IMR-90 (cell line): ENCODE data around the gene CERS5. TPM values are rescaled to one million over a fixed set of nuclear protein-coding genes. Genes with fewer than 3 reads are reported as not detected.

ENCODE experiments used
- ATAC-seq: fragments of 200-7000 bp; cut with Tn5 transposase; 2 replicates; pipeline ENCODE4 v1.9.1; 2020; ENCODE audit warnings: low read depth, mild to moderate bottlenecking, moderate library complexity
- BruUV-seq: library from RNA; stranded (reverse); fragments of 400-500 nt; replicated peaks from 2 replicates; lab custom pipeline; 2021; lab: Mats Ljungman, UMichigan
- CTCF ChIA-PET: fragments of 300-600 bp; formaldehyde crosslinking; extraction: SDS; loops from one replicate; lab custom pipeline; 2021; ENCODE audit warnings: antibody characterized with exemption; lab: Yijun Ruan, JAX
- POLR2A ChIA-PET: fragments of 300-600 bp; sonication (Branson Sonifier 250); formaldehyde crosslinking; loops from one replicate; lab custom pipeline; 2022; ENCODE audit warnings: antibody characterized with exemption; ENCODE audit not compliant: unreplicated experiment; lab: Charles Lee
- DNase-seq: peaks from one replicate; pipeline ENCODE4 v3.0.0; 2013
- H2AFZ ChIP-seq: replicated peaks from 2 replicates; pipeline ENCODE3; 2013; ENCODE audit warnings: low read length, mild to moderate bottlenecking; ENCODE audit not compliant: poor library complexity
- H2AK5ac ChIP-seq: 2 replicates; pipeline ENCODE4 v1.6.1; 2013; ENCODE audit warnings: low read depth, low read length, inconsistent platforms
- H2AK9ac ChIP-seq: replicated peaks from 2 replicates; pipeline ENCODE3; 2013; ENCODE audit warnings: mild to moderate bottlenecking, low read depth, low read length, moderate library complexity; ENCODE audit not compliant: poor library complexity
- H2BK120ac ChIP-seq: 2 replicates; pipeline ENCODE4 v1.6.1; 2013; ENCODE audit warnings: low read depth, low read length, inconsistent platforms
- H2BK15ac ChIP-seq: 3 replicates; pipeline ENCODE4 v1.6.1; 2013; ENCODE audit warnings: low read depth, low read length, inconsistent platforms
- H2BK20ac ChIP-seq: 2 replicates; pipeline ENCODE4 v1.6.1; 2013; ENCODE audit warnings: low read depth, mild to moderate bottlenecking, inconsistent platforms, low read length, moderate library complexity
- H2BK5ac ChIP-seq: 2 replicates; pipeline ENCODE4 v1.6.1; 2013; ENCODE audit warnings: mild to moderate bottlenecking, low read depth, low read length, inconsistent platforms; ENCODE audit not compliant: poor library complexity, severe bottlenecking
- H3K14ac ChIP-seq: replicated peaks from 2 replicates; pipeline ENCODE4 v1.6.1; 2013; ENCODE audit warnings: low read depth, low read length, inconsistent platforms
- H3K18ac ChIP-seq: 2 replicates; pipeline ENCODE4 v1.6.1; 2013; ENCODE audit warnings: low read depth, low read length, control low read depth
- H3K23ac ChIP-seq: 2 replicates; pipeline ENCODE4 v1.6.1; 2013; ENCODE audit warnings: low read depth, low read length, inconsistent platforms
- H3K27ac ChIP-seq: 2 replicates; pipeline ENCODE4 v1.5.1; 2013; ENCODE audit warnings: mild to moderate bottlenecking, control low read depth, low read length; ENCODE audit not compliant: insufficient read depth
- H3K27me3 ChIP-seq: 2 replicates; pipeline ENCODE4 v1.6.1; 2013; ENCODE audit warnings: low read length; ENCODE audit not compliant: control insufficient read depth, insufficient read depth
- H3K36me3 ChIP-seq: 2 replicates; pipeline ENCODE4 v1.6.1; 2013; ENCODE audit warnings: low read length, mixed read lengths; ENCODE audit not compliant: control insufficient read depth, insufficient read depth
- H3K4ac ChIP-seq: 2 replicates; pipeline ENCODE4 v1.6.1; 2013; ENCODE audit warnings: low read depth, low read length, inconsistent platforms
- H3K4me1 ChIP-seq: 2 replicates; pipeline ENCODE4 v1.6.1; 2013; ENCODE audit warnings: low read length, mixed read lengths; ENCODE audit not compliant: control insufficient read depth, insufficient read depth
- H3K4me2 ChIP-seq: 2 replicates; pipeline ENCODE4 v1.6.1; 2013; ENCODE audit warnings: low read depth, mild to moderate bottlenecking, control low read depth, low read length, moderate library complexity
- H3K4me3 ChIP-seq: 2 replicates; pipeline ENCODE4 v1.5.1; 2013; ENCODE audit warnings: low read depth, mild to moderate bottlenecking, control low read depth, low read length, moderate library complexity; ENCODE audit not compliant: insufficient read depth
- H3K56ac ChIP-seq: 2 replicates; pipeline ENCODE4 v1.6.1; 2013; ENCODE audit warnings: low read length, inconsistent platforms; ENCODE audit not compliant: insufficient read depth; ENCODE audit errors: extremely low read depth
- H3K79me1 ChIP-seq, 2 experiments: 2 replicates each; pipeline ENCODE4 v1.6.1; 2013; ENCODE audit warnings: low read length in 2 of 2, inconsistent platforms in 1 of 2, low read depth in 1 of 2
- H3K9ac ChIP-seq: 2 replicates; pipeline ENCODE4 v1.6.1; 2013; ENCODE audit warnings: low read depth, low read length, control low read depth
- H3K9me1 ChIP-seq: 2 replicates; pipeline ENCODE4 v1.6.1; 2013; ENCODE audit warnings: low read length, inconsistent platforms; ENCODE audit not compliant: insufficient read depth
- H3K9me3 ChIP-seq: 2 replicates; pipeline ENCODE4 v1.6.1; 2013; ENCODE audit warnings: low read length; ENCODE audit not compliant: control insufficient read depth, insufficient read depth
- H4K20me1 ChIP-seq: 2 replicates; pipeline ENCODE4 v1.6.1; 2013; ENCODE audit warnings: low read length, inconsistent platforms; ENCODE audit not compliant: insufficient read depth
- H4K5ac ChIP-seq: 2 replicates; pipeline ENCODE4 v1.6.1; 2013; ENCODE audit warnings: mild to moderate bottlenecking, low read depth, low read length, control low read depth
- H4K8ac ChIP-seq, 2 experiments: 2 replicates each; pipeline ENCODE4 v1.6.1; 2013; ENCODE audit warnings: low read depth in 2 of 2, low read length in 2 of 2, control low read depth in 1 of 2, inconsistent platforms in 1 of 2
- H4K91ac ChIP-seq: 2 replicates; pipeline ENCODE4 v1.6.1; 2013; ENCODE audit warnings: low read depth, low read length, inconsistent platforms; ENCODE audit not compliant: insufficient read depth
- BHLHE40 ChIP-seq: fragments of 150-350 bp; IDR thresholded peaks from 2 replicates; pipeline ENCODE4 v1.6.1; 2016; ENCODE audit warnings: mild to moderate bottlenecking, low read depth, low read length
- CEBPB ChIP-seq: IDR thresholded peaks from 2 replicates; pipeline ENCODE4 v1.6.1; 2012; ENCODE audit warnings: low read depth, low read length, improper control_type of control experiment
- CHD1 ChIP-seq: IDR thresholded peaks from 2 replicates; pipeline ENCODE4 v1.6.1; 2012; ENCODE audit warnings: low read depth, low read length, improper control_type of control experiment
- FOS ChIP-seq: fragments of 150-350 bp; IDR thresholded peaks from 2 replicates; pipeline ENCODE4 v1.6.1; 2016; ENCODE audit warnings: low read depth, low read length
- MAFK ChIP-seq: IDR thresholded peaks from 2 replicates; pipeline ENCODE4 v1.6.1; 2012; ENCODE audit warnings: low read depth, low read length, improper control_type of control experiment
- MAZ ChIP-seq: IDR thresholded peaks from 2 replicates; pipeline ENCODE4 v1.6.1; 2012; ENCODE audit warnings: low read depth, mild to moderate bottlenecking, low read length, improper control_type of control experiment, moderate library complexity, borderline replicate concordance
- MXI1 ChIP-seq: IDR thresholded peaks from 2 replicates; pipeline ENCODE4 v1.6.1; 2012; ENCODE audit warnings: low read depth, mild to moderate bottlenecking, low read length, moderate library complexity, borderline replicate concordance
- NFE2L2 ChIP-seq: fragments of 150-350 bp; IDR thresholded peaks from 2 replicates; pipeline ENCODE4 v1.6.1; 2016; ENCODE audit warnings: low read depth, mild to moderate bottlenecking, low read length
- POLR2A ChIP-seq: IDR thresholded peaks from 2 replicates; pipeline ENCODE4 v1.6.1; 2012; ENCODE audit warnings: mild to moderate bottlenecking, low read depth, low read length
- RAD21 ChIP-seq: IDR thresholded peaks from 2 replicates; pipeline ENCODE4 v1.6.1; 2012; ENCODE audit warnings: low read length, improper control_type of control experiment
- RCOR1 ChIP-seq: IDR thresholded peaks from 2 replicates; pipeline ENCODE4 v1.6.1; 2012; ENCODE audit warnings: mild to moderate bottlenecking, low read length, improper control_type of control experiment; ENCODE audit not compliant: insufficient replicate concordance
- RFX5 ChIP-seq: IDR thresholded peaks from 2 replicates; pipeline ENCODE4 v1.8.0; 2012; ENCODE audit warnings: low read depth, mild to moderate bottlenecking, low read length, moderate library complexity
- SMC3 ChIP-seq: fragments of 150-350 bp; IDR thresholded peaks from 2 replicates; pipeline ENCODE4 v1.6.1; 2016; ENCODE audit warnings: low read depth, mild to moderate bottlenecking, antibody characterized with exemption, low read length, moderate library complexity
- dilution Hi-C: fragments of 300-500 bp; cut with HindIII; formaldehyde crosslinking; loops from one replicate; pipeline ENCODE4 v1.14.3; 2018; ENCODE audit warnings: low sequenced_read_pairs; ENCODE audit not compliant: unreplicated experiment
- in situ Hi-C: fragments of 300-500 bp; cut with MboI; formaldehyde crosslinking; loops from 3 replicates; pipeline ENCODE4 v1.14.3; 2019; ENCODE audit warnings: low sequenced_read_pairs, inconsistent platforms, mixed read lengths
- intact Hi-C: fragments of 100-400 bp; cut with micrococcal nuclease; formaldehyde crosslinking; loops from 2 replicates; pipeline ENCODE4 v1.10.0; 2022
- polyA plus RNA-seq, 3 experiments: library from polyadenylated mRNA; depleted of rRNA; stranded (reverse); fragments of >200 nt; gene quantifications; 2 replicates each; pipeline ENCODE4 v1.2.3, GENCODE V29; 2012; ENCODE audit warnings: low replicate concordance in 1 of 3
- total RNA-seq: library from RNA; depleted of rRNA; stranded (reverse); fragments of >200 nt; gene quantifications from 2 replicates; pipeline ENCODE4 v1.2.3, GENCODE V29; 2012
- TF ChIP-seq, protein P1 (sequence below): fragments of 150-350 bp; IDR thresholded peaks from 2 replicates; pipeline ENCODE4 v1.6.1; 2016; ENCODE audit warnings: low read depth, mild to moderate bottlenecking, low read length, moderate library complexity, borderline replicate concordance
- TF ChIP-seq, protein P2 (sequence below): fragments of 150-350 bp; IDR thresholded peaks from 2 replicates; pipeline ENCODE4 v1.6.1; 2017; ENCODE audit warnings: mild to moderate bottlenecking, antibody characterized with exemption, low read length, low read depth
- TF ChIP-seq, protein P3 (sequence below): conservative IDR thresholded peaks from 2 replicates; pipeline ENCODE4 v1.5.1; 2012; ENCODE audit warnings: mild to moderate bottlenecking, low read depth, low read length, improper control_type of control experiment

CERS5 gene
- total and polyA plus RNA-seq, 2 of the 4 experiments (the other 2 are of a cell fraction) = 40.3 to 60.3 TPM

DNA sequence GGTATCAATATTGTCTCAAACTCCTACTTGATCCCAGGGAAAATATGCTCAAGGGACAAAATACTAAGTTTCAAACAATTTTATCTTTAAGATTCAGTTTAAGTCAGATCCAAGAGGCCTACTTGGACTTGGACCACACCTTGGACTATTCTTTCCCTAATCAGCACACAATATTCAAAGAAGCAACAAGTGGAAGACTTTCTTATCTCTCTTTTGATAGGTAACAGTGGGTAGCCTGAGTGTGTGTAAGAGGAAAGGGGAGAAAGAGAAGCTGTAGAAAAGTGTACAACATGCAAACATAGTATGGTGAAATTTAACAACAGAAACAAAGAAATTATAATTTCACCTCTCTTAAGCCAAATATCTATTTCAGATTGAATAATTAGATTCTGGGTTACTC is 6.5 kb downstream of the CERS5 start:
- Histone ChIP-seq H3K4me1 (peaks cover 12% of the 10 kb centered on the region), H3K56ac (no peak overlapping the region), H4K91ac (no peak overlapping the region), H3K4ac (no peak overlapping the region), H3K4me3 (no peak overlapping the region), H4K20me1 (peaks cover 32% of the 10 kb centered on the region), H3K27me3 (no peaks in the 10 kb centered on the region), H2AFZ (no peak overlapping the region), H4K5ac (no peak overlapping the region), H3K14ac (no peak overlapping the region), H3K79me1 (peaks cover 3 to 64% of the 10 kb centered on the region in 2 experiments; a peak in 3 of 4 replicates), H3K9ac (no peak overlapping the region), H2BK20ac (no peak overlapping the region), H3K4me2 (no peak overlapping the region), H2AK5ac (no peak overlapping the region), H2BK120ac (no peak overlapping the region), H3K9me1 (peaks cover 16% of the 10 kb centered on the region), H3K36me3 (no peaks in the 10 kb centered on the region), H2AK9ac (no peak overlapping the region), H2BK5ac (no peak overlapping the region), H4K8ac (no peak overlapping the region), H3K23ac (no peak overlapping the region), H3K27ac (no peak overlapping the region), H2BK15ac (no peak overlapping the region), H3K18ac (no peak overlapping the region), H3K9me3 (no peaks in the 10 kb centered on the region)
- ChIA-PET POLR2A (no interaction called here), CTCF (no interaction called here)
- BruUV-seq = no TSS peak
- ATAC-seq = no peak
- no peak for DNase-seq
- in situ Hi-C loops = no loop called here
- TF ChIP-seq RCOR1 = no peak
- no peak for TF ChIP-seq MAZ
- TF ChIP-seq CHD1 = no peak
- TF ChIP-seq MXI1 = no peak
- no peak for TF ChIP-seq MAFK
- TF ChIP-seq, protein P1, sequence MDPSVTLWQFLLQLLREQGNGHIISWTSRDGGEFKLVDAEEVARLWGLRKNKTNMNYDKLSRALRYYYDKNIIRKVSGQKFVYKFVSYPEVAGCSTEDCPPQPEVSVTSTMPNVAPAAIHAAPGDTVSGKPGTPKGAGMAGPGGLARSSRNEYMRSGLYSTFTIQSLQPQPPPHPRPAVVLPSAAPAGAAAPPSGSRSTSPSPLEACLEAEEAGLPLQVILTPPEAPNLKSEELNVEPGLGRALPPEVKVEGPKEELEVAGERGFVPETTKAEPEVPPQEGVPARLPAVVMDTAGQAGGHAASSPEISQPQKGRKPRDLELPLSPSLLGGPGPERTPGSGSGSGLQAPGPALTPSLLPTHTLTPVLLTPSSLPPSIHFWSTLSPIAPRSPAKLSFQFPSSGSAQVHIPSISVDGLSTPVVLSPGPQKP = no peak
- no peak for TF ChIP-seq RAD21
- TF ChIP-seq, protein P2, sequence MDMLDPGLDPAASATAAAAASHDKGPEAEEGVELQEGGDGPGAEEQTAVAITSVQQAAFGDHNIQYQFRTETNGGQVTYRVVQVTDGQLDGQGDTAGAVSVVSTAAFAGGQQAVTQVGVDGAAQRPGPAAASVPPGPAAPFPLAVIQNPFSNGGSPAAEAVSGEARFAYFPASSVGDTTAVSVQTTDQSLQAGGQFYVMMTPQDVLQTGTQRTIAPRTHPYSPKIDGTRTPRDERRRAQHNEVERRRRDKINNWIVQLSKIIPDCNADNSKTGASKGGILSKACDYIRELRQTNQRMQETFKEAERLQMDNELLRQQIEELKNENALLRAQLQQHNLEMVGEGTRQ = no peak
- TF ChIP-seq, protein P3, sequence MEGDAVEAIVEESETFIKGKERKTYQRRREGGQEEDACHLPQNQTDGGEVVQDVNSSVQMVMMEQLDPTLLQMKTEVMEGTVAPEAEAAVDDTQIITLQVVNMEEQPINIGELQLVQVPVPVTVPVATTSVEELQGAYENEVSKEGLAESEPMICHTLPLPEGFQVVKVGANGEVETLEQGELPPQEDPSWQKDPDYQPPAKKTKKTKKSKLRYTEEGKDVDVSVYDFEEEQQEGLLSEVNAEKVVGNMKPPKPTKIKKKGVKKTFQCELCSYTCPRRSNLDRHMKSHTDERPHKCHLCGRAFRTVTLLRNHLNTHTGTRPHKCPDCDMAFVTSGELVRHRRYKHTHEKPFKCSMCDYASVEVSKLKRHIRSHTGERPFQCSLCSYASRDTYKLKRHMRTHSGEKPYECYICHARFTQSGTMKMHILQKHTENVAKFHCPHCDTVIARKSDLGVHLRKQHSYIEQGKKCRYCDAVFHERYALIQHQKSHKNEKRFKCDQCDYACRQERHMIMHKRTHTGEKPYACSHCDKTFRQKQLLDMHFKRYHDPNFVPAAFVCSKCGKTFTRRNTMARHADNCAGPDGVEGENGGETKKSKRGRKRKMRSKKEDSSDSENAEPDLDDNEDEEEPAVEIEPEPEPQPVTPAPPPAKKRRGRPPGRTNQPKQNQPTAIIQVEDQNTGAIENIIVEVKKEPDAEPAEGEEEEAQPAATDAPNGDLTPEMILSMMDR = no peak
- TF ChIP-seq RFX5 = no peak
- no peak for TF ChIP-seq FOS
- TF ChIP-seq BHLHE40 = no peak
- no peak for TF ChIP-seq NFE2L2
- TF ChIP-seq POLR2A = no peak
- no peak for TF ChIP-seq SMC3
- no peak for TF ChIP-seq CEBPB
- dilution Hi-C loops = no loop called here
- intact Hi-C loops = no loop called here
